ENCODE measurements around the gene CDK19.

- no peak for TF ChIP-seq CTCF (IDR thresholded peaks at IDR 0.05; ENCODE audit: poor library complexity, severe bottlenecking)
- no peak for TF ChIP-seq MXI1 (conservative IDR thresholded peaks at IDR 0.05; ENCODE audit: poor library complexity, severe bottlenecking)
- TF ChIP-seq SMC3 (conservative IDR thresholded peaks at IDR 0.05; ENCODE audit: poor library complexity): no peak
- TF ChIP-seq EP300 (conservative IDR thresholded peaks at IDR 0.05; ENCODE audit: poor library complexity, severe bottlenecking): no peak
- no peak for TF ChIP-seq POLR2AphosphoS5 (IDR thresholded peaks at IDR 0.05)
- no peak for TF ChIP-seq REST (IDR thresholded peaks at IDR 0.05; ENCODE audit: borderline replicate concordance)
- TF ChIP-seq EZH2 (IDR thresholded peaks at IDR 0.05; ENCODE audit: borderline replicate concordance, insufficient read depth, low read length, poor library complexity, severe bottlenecking): no peak
- TF ChIP-seq TAF1 (IDR thresholded peaks at IDR 0.05; ENCODE audit: low read depth): no peak
- TF ChIP-seq RAD21 (conservative IDR thresholded peaks at IDR 0.05): no peak
Observed at GRCh38 chr6:110705543-110705942, 109.7 kb downstream of the CDK19 start.

Data from neural cell (in vitro differentiated cells).